GM12878 (cell line): ENCODE data around the gene EPS8L1. TPM values are rescaled to one million over a fixed set of nuclear protein-coding genes. Genes with fewer than 3 reads are reported as not detected.

Experiments
- ATAC-seq: fragments of 200-7000 bp; cut with Tn5 transposase; 3 replicates; pipeline ENCODE4 v1.9.1; 2020; ENCODE audit warnings: mild to moderate bottlenecking, moderate library complexity
- BruUV-seq: library from RNA; stranded (reverse); fragments of 400-500 nt; replicated peaks from 2 replicates; lab custom pipeline; 2021; lab: Mats Ljungman, UMichigan
- CTCF ChIA-PET: fragments of 300-600 bp; sonication (Branson Sonifier 250); formaldehyde crosslinking; extraction: SDS; loops from one replicate; lab custom pipeline; 2021; ENCODE audit warnings: inconsistent platforms; lab: Yijun Ruan, JAX
- POLR2A ChIA-PET: fragments of 350-600 bp; formaldehyde crosslinking; extraction: SDS; loops from one replicate; lab custom pipeline; 2021; ENCODE audit warnings: inconsistent platforms; lab: Charles Lee
- RAD21 ChIA-PET: fragments of 300-600 bp; sonication (Branson Sonifier 250); formaldehyde crosslinking; loops from one replicate; lab custom pipeline; 2023; ENCODE audit warnings: antibody characterized with exemption; ENCODE audit not compliant: unreplicated experiment; lab: Charles Lee
- SMC1A ChIA-PET: fragments of 300-600 bp; sonication (Branson Sonifier 250); formaldehyde crosslinking; loops from one replicate; lab custom pipeline; 2023; ENCODE audit not compliant: unreplicated experiment, uncharacterized antibody; lab: Charles Lee
- DNase-seq: peaks from one replicate; pipeline ENCODE4 v3.0.0-alpha.2; 2011; ENCODE audit warnings: low read depth, low spot score
- FAIRE-seq: peaks from 3 replicates; lab custom pipeline; 2011; peaks lifted over from hg19 to GRCh38; lab: Jason Lieb, UNC
- H2AFZ ChIP-seq: 2 replicates; pipeline ENCODE4 v1.6.0; 2011; ENCODE audit warnings: low read depth, low read length, control low read depth; ENCODE audit not compliant: control insufficient read depth
- H3K27ac ChIP-seq: 2 replicates; pipeline ENCODE4 v1.5.1; 2011; ENCODE audit warnings: control low read depth; ENCODE audit not compliant: control insufficient read depth, insufficient read depth
- H3K27me3 ChIP-seq, 2 experiments: replicated peaks in 1 of 2; 2 replicates each; pipeline versions ENCODE4 v1.6.0 to v1.6.1; 2011; ENCODE audit warnings: low read length in 1 of 2; ENCODE audit not compliant: control insufficient read depth in 2 of 2, insufficient read depth in 2 of 2
- H3K36me3 ChIP-seq, 2 experiments: 2 replicates each; pipeline ENCODE4 v1.5.1; 2011; ENCODE audit warnings: low read length in 1 of 2; ENCODE audit not compliant: control insufficient read depth in 2 of 2, insufficient read depth in 2 of 2
- H3K4me1 ChIP-seq: 2 replicates; pipeline ENCODE4 v1.6.1; 2011; ENCODE audit warnings: mild to moderate bottlenecking, low read length, moderate library complexity, mixed read lengths; ENCODE audit not compliant: control insufficient read depth, insufficient read depth
- H3K4me2 ChIP-seq: 2 replicates; pipeline ENCODE4 v1.6.0; 2011; ENCODE audit warnings: control low read depth; ENCODE audit not compliant: control insufficient read depth, insufficient read depth
- H3K4me3 ChIP-seq: fragments of 200-600 bp; sonication (generic); 2 replicates; pipeline ENCODE4 v1.5.1; 2016
- H3K79me2 ChIP-seq: 2 replicates; pipeline ENCODE4 v1.6.0; 2011; ENCODE audit warnings: low read length; ENCODE audit not compliant: control insufficient read depth, insufficient read depth
- H3K9ac ChIP-seq: 2 replicates; pipeline ENCODE4 v1.8.0; 2011; ENCODE audit warnings: low read length, control low read depth, mixed read lengths; ENCODE audit not compliant: control insufficient read depth, insufficient read depth
- H3K9me3 ChIP-seq: replicated peaks from 3 replicates; pipeline ENCODE4 v1.5.1; 2011; ENCODE audit warnings: mild to moderate bottlenecking, low read length; ENCODE audit not compliant: control insufficient read depth, insufficient read depth
- H4K20me1 ChIP-seq: 2 replicates; pipeline ENCODE4 v1.6.0; 2011; ENCODE audit not compliant: control insufficient read depth, insufficient read depth
- CHD1 ChIP-seq: IDR thresholded peaks from 2 replicates; pipeline ENCODE4 v1.6.1; 2012; ENCODE audit warnings: low read depth, low read length, improper control_type of control experiment
- MYC ChIP-seq: IDR thresholded peaks from 2 replicates; pipeline ENCODE4 v1.6.1; 2011; ENCODE audit warnings: mild to moderate bottlenecking, low read length, moderate library complexity, inconsistent platforms; ENCODE audit not compliant: insufficient read depth, insufficient replicate concordance, insufficient read length, severe bottlenecking
- POLR2A ChIP-seq: IDR thresholded peaks from 2 replicates; pipeline ENCODE4 v1.6.1; 2011; ENCODE audit warnings: low read depth, mild to moderate bottlenecking, low read length
- RAD21 ChIP-seq: IDR thresholded peaks from 2 replicates; pipeline ENCODE4 v1.6.1; 2011; ENCODE audit warnings: mild to moderate bottlenecking, low read depth, low read length, moderate library complexity; ENCODE audit not compliant: insufficient read depth
- ZNF687 ChIP-seq: fragments of 450-650 bp; IDR thresholded peaks from 2 replicates; pipeline ENCODE4 v1.6.1; 2017; ENCODE audit warnings: mild to moderate bottlenecking, moderate library complexity
- WGBS: methylation state at CpG from one replicate; pipeline ENCODE4 v1.1.6; 2016; ENCODE audit warnings: low lambda C conversion rate; ENCODE audit not compliant: insufficient replicate concordance, insufficient coverage; ENCODE audit errors: missing lambda C conversion rate; 5-methylcytosine and 5-hydroxymethylcytosine counted together
- in situ Hi-C: fragments of 300-500 bp; cut with MboI; formaldehyde crosslinking; loops from 9 replicates; pipeline ENCODE4 v1.14.3; 2018; ENCODE audit warnings: mixed read lengths
- intact Hi-C: fragments of 100-400 bp; cut with micrococcal nuclease; formaldehyde crosslinking; loops from one replicate; pipeline ENCODE4 v1.14.2; 2022; ENCODE audit not compliant: unreplicated experiment
- polyA plus RNA-seq, 11 experiments: library from polyadenylated mRNA; depleted of rRNA in 4 of 11; unstranded in 6 of 11; stranded (reverse) in 5 of 11; fragments of >200 nt; fragmentation: Nextera tagmentation in 4 of 11; fragmentation: Illumina TruSeq in 1 of 11; extraction: Ambion mirVana in 4 of 11; extraction: Trizol in 1 of 11; gene quantifications; 1 replicate in 1 of 11; 2 replicates in 10 of 11; pipeline versions ENCODE4 v1.2.1 to v1.2.3, GENCODE V29; 2011 to 2016; ENCODE audit warnings: inconsistent platforms in 2 of 11, missing spikeins in 2 of 11, low read depth in 1 of 11
- total RNA-seq, 4 experiments: library from RNA; depleted of rRNA in 3 of 4; stranded (reverse); fragments of >200 nt in 3 of 4; fragmentation: Illumina TruSeq in 1 of 4; extraction: Trizol in 1 of 4; gene quantifications; 2 replicates each; pipeline versions ENCODE4 v1.2.1 to v1.2.3, GENCODE V29; 2013 to 2021
- TF ChIP-seq, protein P1 (sequence below): fragments of 450-650 bp; IDR thresholded peaks from 2 replicates; pipeline ENCODE4 v1.6.1; 2017; ENCODE audit warnings: low read depth, mild to moderate bottlenecking, moderate library complexity
- TF ChIP-seq, protein P2 (sequence below): fragments of 450-650 bp; IDR thresholded peaks from 2 replicates; pipeline ENCODE4 v1.6.1; 2016; ENCODE audit warnings: mild to moderate bottlenecking, moderate library complexity, borderline replicate concordance

Gene EPS8L1
- total and polyA plus RNA-seq, 10 of the 15 experiments (the other 5 are each of a cell fraction or from before 2014, with no cell fraction given), result 0.68 to 2.2 (median 0.96) TPM; not detected in 2

DNA sequence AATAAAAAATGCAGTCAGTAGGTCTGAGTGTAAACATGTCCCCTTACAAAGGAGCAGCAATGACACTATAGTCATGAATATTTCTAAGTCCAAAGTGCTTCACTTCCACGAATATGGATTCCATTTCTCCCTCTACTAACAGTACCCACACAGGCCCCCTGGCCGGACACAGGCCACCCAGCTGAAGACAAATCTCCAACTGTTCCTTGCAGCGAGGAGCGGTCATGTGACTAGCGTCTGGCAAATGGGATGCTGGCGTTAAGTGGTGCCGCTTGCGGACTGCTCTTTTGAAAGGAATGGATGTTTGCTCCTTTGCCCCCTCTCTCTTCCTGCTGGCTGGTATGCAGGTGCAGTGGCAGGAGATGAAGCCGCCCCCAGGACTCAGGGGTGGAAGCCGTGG lies 25.6 kb downstream of the EPS8L1 start:
- RAD21 ChIA-PET, result no interaction called here

More for the DNA sequence above, 25.6 kb downstream of the EPS8L1 start:
- Histone ChIP-seq H3K79me2 (no peaks in the 10 kb centered on the region), H3K27ac (no peak overlapping the region), H3K27me3 (no peaks in the 10 kb centered on the region), H3K9ac (no peak overlapping the region), H3K4me2 (no peak overlapping the region), H3K36me3 (peaks cover 0 to 6% of the 10 kb centered on the region in 2 experiments; a peak in 1 of 4 replicates), H2AFZ (no peak overlapping the region), H3K4me1 (no peaks in the 10 kb centered on the region), H4K20me1 (no peaks in the 10 kb centered on the region), H3K4me3 (no peak overlapping the region), H3K9me3 (no peaks in the 10 kb centered on the region; the same call in 2 of the 3 replicates)
- DNase-seq (no peak), ATAC-seq (no peak), FAIRE-seq (no peak)
- intact Hi-C loops (no loop called here), in situ Hi-C loops (no loop called here)
- SMC1A ChIA-PET, result no interaction called here
- 87% methylated on average over 10 of the region's 10 CpGs for WGBS
- TF ChIP-seq RAD21 (no peak), MYC (no peak), POLR2A (no peak), CHD1 (no peak), ZNF687 (no peak)
- TF ChIP-seq, protein P1, sequence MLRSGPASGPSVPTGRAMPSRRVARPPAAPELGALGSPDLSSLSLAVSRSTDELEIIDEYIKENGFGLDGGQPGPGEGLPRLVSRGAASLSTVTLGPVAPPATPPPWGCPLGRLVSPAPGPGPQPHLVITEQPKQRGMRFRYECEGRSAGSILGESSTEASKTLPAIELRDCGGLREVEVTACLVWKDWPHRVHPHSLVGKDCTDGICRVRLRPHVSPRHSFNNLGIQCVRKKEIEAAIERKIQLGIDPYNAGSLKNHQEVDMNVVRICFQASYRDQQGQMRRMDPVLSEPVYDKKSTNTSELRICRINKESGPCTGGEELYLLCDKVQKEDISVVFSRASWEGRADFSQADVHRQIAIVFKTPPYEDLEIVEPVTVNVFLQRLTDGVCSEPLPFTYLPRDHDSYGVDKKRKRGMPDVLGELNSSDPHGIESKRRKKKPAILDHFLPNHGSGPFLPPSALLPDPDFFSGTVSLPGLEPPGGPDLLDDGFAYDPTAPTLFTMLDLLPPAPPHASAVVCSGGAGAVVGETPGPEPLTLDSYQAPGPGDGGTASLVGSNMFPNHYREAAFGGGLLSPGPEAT, result no peak
- TF ChIP-seq, protein P2, sequence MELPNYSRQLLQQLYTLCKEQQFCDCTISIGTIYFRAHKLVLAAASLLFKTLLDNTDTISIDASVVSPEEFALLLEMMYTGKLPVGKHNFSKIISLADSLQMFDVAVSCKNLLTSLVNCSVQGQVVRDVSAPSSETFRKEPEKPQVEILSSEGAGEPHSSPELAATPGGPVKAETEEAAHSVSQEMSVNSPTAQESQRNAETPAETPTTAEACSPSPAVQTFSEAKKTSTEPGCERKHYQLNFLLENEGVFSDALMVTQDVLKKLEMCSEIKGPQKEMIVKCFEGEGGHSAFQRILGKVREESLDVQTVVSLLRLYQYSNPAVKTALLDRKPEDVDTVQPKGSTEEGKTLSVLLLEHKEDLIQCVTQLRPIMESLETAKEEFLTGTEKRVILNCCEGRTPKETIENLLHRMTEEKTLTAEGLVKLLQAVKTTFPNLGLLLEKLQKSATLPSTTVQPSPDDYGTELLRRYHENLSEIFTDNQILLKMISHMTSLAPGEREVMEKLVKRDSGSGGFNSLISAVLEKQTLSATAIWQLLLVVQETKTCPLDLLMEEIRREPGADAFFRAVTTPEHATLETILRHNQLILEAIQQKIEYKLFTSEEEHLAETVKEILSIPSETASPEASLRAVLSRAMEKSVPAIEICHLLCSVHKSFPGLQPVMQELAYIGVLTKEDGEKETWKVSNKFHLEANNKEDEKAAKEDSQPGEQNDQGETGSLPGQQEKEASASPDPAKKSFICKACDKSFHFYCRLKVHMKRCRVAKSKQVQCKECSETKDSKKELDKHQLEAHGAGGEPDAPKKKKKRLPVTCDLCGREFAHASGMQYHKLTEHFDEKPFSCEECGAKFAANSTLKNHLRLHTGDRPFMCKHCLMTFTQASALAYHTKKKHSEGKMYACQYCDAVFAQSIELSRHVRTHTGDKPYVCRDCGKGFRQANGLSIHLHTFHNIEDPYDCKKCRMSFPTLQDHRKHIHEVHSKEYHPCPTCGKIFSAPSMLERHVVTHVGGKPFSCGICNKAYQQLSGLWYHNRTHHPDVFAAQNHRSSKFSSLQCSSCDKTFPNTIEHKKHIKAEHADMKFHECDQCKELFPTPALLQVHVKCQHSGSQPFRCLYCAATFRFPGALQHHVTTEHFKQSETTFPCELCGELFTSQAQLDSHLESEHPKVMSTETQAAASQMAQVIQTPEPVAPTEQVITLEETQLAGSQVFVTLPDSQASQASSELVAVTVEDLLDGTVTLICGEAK, result no peak
- POLR2A ChIA-PET, result no interaction called here
- CTCF ChIA-PET, result interaction anchor here (1.0 kb wide), 1 partner anchor 13 kb away, joined by 3 read pairs; no protein-coding TSS in a partner anchor
- no TSS peak for BruUV-seq
